ENCODE measurements around the gene DPEP1.

Gene DPEP1

GRCh38 chr16:89639385-89639784 lies 25.9 kb downstream of the DPEP1 start:
- no peaks in the 10 kb centered on the region for H3K27me3 ChIP-seq (ENCODE audit: insufficient read depth, low read length, poor library complexity, severe bottlenecking)
- TF ChIP-seq EZH2phosphoT487 (IDR thresholded peaks at IDR 0.05; ENCODE audit: borderline replicate concordance), result no peak
- no peak for TF ChIP-seq CTCF (conservative IDR thresholded peaks at IDR 0.05; ENCODE audit: low read length)
- H4K20me1 ChIP-seq (ENCODE audit: insufficient read depth, low read length, poor library complexity, severe bottlenecking), result no peaks in the 10 kb centered on the region
- H3K9me2 ChIP-seq (replicated peaks; ENCODE audit: low read depth, low read length), result no peaks in the 10 kb centered on the region
- H2AFZ ChIP-seq (ENCODE audit: low read length), result no peak overlapping the region
- H3F3A ChIP-seq (ENCODE audit: low read depth), result no peaks in the 10 kb centered on the region
- no peak overlapping the region for H3K4me3 ChIP-seq (ENCODE audit: low read length, poor library complexity, severe bottlenecking)
- H3K36me3 ChIP-seq (ENCODE audit: insufficient read depth, low read length), result no peaks in the 10 kb centered on the region
- no peak overlapping the region for H3K9ac ChIP-seq (ENCODE audit: low read depth, low read length, poor library complexity, severe bottlenecking)
- no peaks in the 10 kb centered on the region for H3K9me3 ChIP-seq (ENCODE audit: insufficient read depth, low read depth, low read length)
- H3K79me2 ChIP-seq (ENCODE audit: insufficient read depth, low read length), result no peaks in the 10 kb centered on the region
- no peak overlapping the region for H3K4me2 ChIP-seq (ENCODE audit: low read depth, low read length, poor library complexity, severe bottlenecking)
- H3K4me1 ChIP-seq (ENCODE audit: insufficient read depth, low read length, poor library complexity, severe bottlenecking), result no peaks in the 10 kb centered on the region

GRCh38 chr16:89641458-89642119 lies 28.1 kb downstream of the DPEP1 start:
- Histone ChIP-seq H3K9me2 (replicated peaks; ENCODE audit: low read depth, low read length) (no peaks in the 10 kb centered on the region), H4K20me1 (ENCODE audit: insufficient read depth, low read length, poor library complexity, severe bottlenecking) (no peaks in the 10 kb centered on the region), H3K9me3 (ENCODE audit: insufficient read depth, low read depth, low read length) (no peaks in the 10 kb centered on the region), H3K9ac (ENCODE audit: low read depth, low read length, poor library complexity, severe bottlenecking) (no peak overlapping the region), H3K4me3 (ENCODE audit: low read length, poor library complexity, severe bottlenecking) (no peak overlapping the region), H3K79me2 (ENCODE audit: insufficient read depth, low read length) (no peaks in the 10 kb centered on the region), H3K4me1 (ENCODE audit: insufficient read depth, low read length, poor library complexity, severe bottlenecking) (no peaks in the 10 kb centered on the region), H3F3A (ENCODE audit: low read depth) (no peaks in the 10 kb centered on the region), H2AFZ (ENCODE audit: low read length) (no peak overlapping the region), H3K27me3 (ENCODE audit: insufficient read depth, low read length, poor library complexity, severe bottlenecking) (no peaks in the 10 kb centered on the region), H3K36me3 (ENCODE audit: insufficient read depth, low read length) (no peaks in the 10 kb centered on the region; the same call in 1 of the 2 replicates), H3K4me2 (ENCODE audit: low read depth, low read length, poor library complexity, severe bottlenecking) (no peak overlapping the region)
- TF ChIP-seq EZH2phosphoT487 (IDR thresholded peaks at IDR 0.05; ENCODE audit: borderline replicate concordance) (no peak), CTCF (conservative IDR thresholded peaks at IDR 0.05; ENCODE audit: low read length) (no peak)

- no peak overlapping the region for H3K4me3 ChIP-seq (ENCODE audit: low read length, poor library complexity, severe bottlenecking)
- no peak overlapping the region for H3K4me2 ChIP-seq (ENCODE audit: low read depth, low read length, poor library complexity, severe bottlenecking)
- H4K20me1 ChIP-seq (ENCODE audit: insufficient read depth, low read length, poor library complexity, severe bottlenecking), result no peaks in the 10 kb centered on the region
- H3K4me1 ChIP-seq (ENCODE audit: insufficient read depth, low read length, poor library complexity, severe bottlenecking), result no peaks in the 10 kb centered on the region
- no peaks in the 10 kb centered on the region for H3K9me3 ChIP-seq (ENCODE audit: insufficient read depth, low read depth, low read length)
- H3K27me3 ChIP-seq (ENCODE audit: insufficient read depth, low read length, poor library complexity, severe bottlenecking), result no peaks in the 10 kb centered on the region
- no peaks in the 10 kb centered on the region for H3K9me2 ChIP-seq (replicated peaks; ENCODE audit: low read depth, low read length)
- H2AFZ ChIP-seq (ENCODE audit: low read length), result no peak overlapping the region
- no peak for TF ChIP-seq EZH2phosphoT487 (IDR thresholded peaks at IDR 0.05; ENCODE audit: borderline replicate concordance)
- TF ChIP-seq CTCF (conservative IDR thresholded peaks at IDR 0.05; ENCODE audit: low read length), result no peak
- peaks cover 5% of the 10 kb centered on the region; the same call in 1 of the 2 replicates for H3K36me3 ChIP-seq (ENCODE audit: insufficient read depth, low read length)
- no peaks in the 10 kb centered on the region for H3F3A ChIP-seq (ENCODE audit: low read depth)
- H3K9ac ChIP-seq (ENCODE audit: low read depth, low read length, poor library complexity, severe bottlenecking), result no peak overlapping the region
- no peaks in the 10 kb centered on the region for H3K79me2 ChIP-seq (ENCODE audit: insufficient read depth, low read length)
Observed at GRCh38 chr16:89642574-89642973, 29.1 kb downstream of the DPEP1 start.
